ENCODE data around the gene ABLIM2.

ABLIM2 gene

GRCh38 chr4:8158710-8159536 is at the start of gene ABLIM2:
TSS of gene ABLIM2 (minus strand) at chr4:8158813. CDS start at chr4:8158689, 124 bp downstream.
- peak; percentile 81 for DNase-seq

GRCh38 chr4:8207314-8207713 is 48.7 kb upstream of the ABLIM2 start:
- DNase-seq = no peak

GRCh38 chr4:8205749-8206611 is 47.4 kb upstream of the ABLIM2 start:
- peak; percentile 43 for DNase-seq

GRCh38 chr4:8205241-8205707 is 46.7 kb upstream of the ABLIM2 start:
- DNase-seq = no peak

GRCh38 chr4:8204576-8205227 is 46.1 kb upstream of the ABLIM2 start:
- no peak for DNase-seq

- no peak for DNase-seq
Measured at GRCh38 chr4:8203817-8204216, 45.2 kb upstream of the ABLIM2 start.

- no peak for DNase-seq
Measured at GRCh38 chr4:8203052-8203401, 44.4 kb upstream of the ABLIM2 start.

GRCh38 chr4:8202108-8203051 is 43.8 kb upstream of the ABLIM2 start:
- no peak for DNase-seq

GRCh38 chr4:8201321-8201781 is 42.7 kb upstream of the ABLIM2 start:
- no peak for DNase-seq

GRCh38 chr4:8200302-8200975 is 41.8 kb upstream of the ABLIM2 start:
- no peak for DNase-seq

GRCh38 chr4:8199594-8200301 is 41.1 kb upstream of the ABLIM2 start:
- no peak for DNase-seq

GRCh38 chr4:8198906-8199593 is 40.4 kb upstream of the ABLIM2 start, which contains the start of gene SH3TC1:
TSS of gene SH3TC1 (plus strand) at chr4:8199290. CDS start at chr4:8205195, 5,905 bp downstream.
- DNase-seq = peak; percentile 24

- DNase-seq = no peak
Measured at GRCh38 chr4:8198206-8198905, 39.7 kb upstream of the ABLIM2 start.

GRCh38 chr4:8197521-8197920 is 38.9 kb upstream of the ABLIM2 start:
- DNase-seq = no peak

- no peak for DNase-seq
Measured at GRCh38 chr4:8195841-8196458, 37.3 kb upstream of the ABLIM2 start.

GRCh38 chr4:8195431-8195830 is 36.8 kb upstream of the ABLIM2 start:
- no peak for DNase-seq

GRCh38 chr4:8194306-8195242 is 36.0 kb upstream of the ABLIM2 start:
- no peak for DNase-seq

Measured in DMS153 (cell line).